CMK (cell line): Measurements from ENCODE around the gene NLGN2.
"Not testable (repeated sequence)": the region's sequence is repeated elsewhere in the genome, so short reads cannot be mapped to it uniquely, and the experiment has no call there.

ENCODE experiments used
- DNase-seq: peaks from one replicate; pipeline ENCODE4 v3.0.0-alpha.2; 2010; ENCODE audit warnings: low read depth

Gene NLGN2

GRCh38 chr17:7407485-7408251 is at the start of gene NLGN2:
TSS of gene NLGN2 (plus strand) at chr17:7407845. CDS start at chr17:7408256, 411 bp downstream.
- no peak for DNase-seq

DNA sequence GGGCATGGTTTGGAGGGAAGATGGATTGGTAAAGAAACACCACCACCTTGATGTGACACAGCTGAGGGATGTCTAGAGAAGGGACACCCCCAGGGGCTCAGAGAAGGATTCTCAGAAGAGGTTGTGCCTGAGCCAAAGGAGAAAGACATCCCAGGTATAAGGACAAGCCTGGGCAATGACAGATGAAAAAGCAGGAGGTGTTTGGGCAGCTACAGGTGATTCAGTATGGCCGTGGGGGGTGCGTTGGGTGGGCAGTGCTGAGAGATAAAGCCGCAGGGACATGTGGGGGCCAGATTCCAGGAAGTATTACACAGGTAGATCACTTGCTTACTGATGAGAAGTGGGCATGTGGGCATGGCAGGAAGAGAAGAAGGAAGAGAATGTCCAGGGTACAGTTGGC is 45.7 kb upstream of the NLGN2 start:
- DNase-seq: no peak

- no peak for DNase-seq
These were observed 44.3 kb upstream of the NLGN2 start for GRCh38 chr17:7363311-7363710.

GRCh38 chr17:7365963-7366362 is 41.7 kb upstream of the NLGN2 start:
- DNase-seq: not testable (repeated sequence)

- DNase-seq: no peak
These were observed 40.6 kb upstream of the NLGN2 start for GRCh38 chr17:7367083-7367482.

DNA sequence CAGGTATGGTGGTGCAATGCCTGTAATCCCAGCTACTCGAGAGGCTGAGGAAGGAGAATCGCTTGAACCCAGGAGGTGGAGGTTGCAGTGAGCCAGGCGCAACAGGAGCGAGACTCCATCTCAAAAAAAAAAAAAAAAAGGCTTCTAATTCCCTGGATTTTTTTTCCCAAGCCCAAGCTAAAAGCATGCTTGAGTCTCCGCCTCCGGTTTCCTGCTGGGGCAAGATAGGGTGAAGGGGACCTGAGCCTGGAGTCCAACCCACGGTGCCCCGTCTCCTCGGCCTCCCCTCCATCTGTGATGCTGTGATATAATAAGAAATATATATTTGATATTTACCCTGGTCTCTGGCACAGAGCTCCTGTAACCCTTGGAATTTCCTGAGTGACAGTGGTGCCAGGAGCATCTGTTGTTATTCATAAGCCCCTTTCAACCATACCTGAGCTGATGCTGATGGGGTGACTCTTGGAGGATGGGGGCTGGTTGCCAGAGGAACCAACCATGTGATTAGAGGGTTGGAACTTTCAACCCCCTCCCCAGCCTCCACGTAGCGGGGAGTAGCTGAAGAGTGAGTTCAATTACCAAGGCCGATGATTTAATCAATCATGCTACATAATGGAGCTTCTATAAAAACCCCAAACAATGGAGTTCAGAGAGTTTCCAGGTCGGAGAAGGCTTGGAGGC is 39.6 kb upstream of the NLGN2 start:
- no peak for DNase-seq

- not testable (repeated sequence) for DNase-seq
These were observed 39.0 kb upstream of the NLGN2 start for GRCh38 chr17:7368599-7368994.

- DNase-seq: no peak
These were observed 37.8 kb upstream of the NLGN2 start for GRCh38 chr17:7369825-7370224.

- DNase-seq: no peak
These were observed 36.8 kb upstream of the NLGN2 start for GRCh38 chr17:7370853-7371252.

GRCh38 chr17:7374353-7374752 is 33.3 kb upstream of the NLGN2 start:
- DNase-seq: no peak

GRCh38 chr17:7379134-7379533 is 28.5 kb upstream of the NLGN2 start:
- no peak for DNase-seq

GRCh38 chr17:7380321-7380720 is 27.3 kb upstream of the NLGN2 start:
- no peak for DNase-seq

- no peak for DNase-seq
These were observed 26.6 kb upstream of the NLGN2 start, which contains the start of gene TNK1 for GRCh38 chr17:7380855-7381683. TSS of gene TNK1 (plus strand) at chr17:7381089. CDS start at chr17:7382927, 1,838 bp downstream.

GRCh38 chr17:7382901-7383300 is 24.7 kb upstream of the NLGN2 start:
- no peak for DNase-seq

DNA sequence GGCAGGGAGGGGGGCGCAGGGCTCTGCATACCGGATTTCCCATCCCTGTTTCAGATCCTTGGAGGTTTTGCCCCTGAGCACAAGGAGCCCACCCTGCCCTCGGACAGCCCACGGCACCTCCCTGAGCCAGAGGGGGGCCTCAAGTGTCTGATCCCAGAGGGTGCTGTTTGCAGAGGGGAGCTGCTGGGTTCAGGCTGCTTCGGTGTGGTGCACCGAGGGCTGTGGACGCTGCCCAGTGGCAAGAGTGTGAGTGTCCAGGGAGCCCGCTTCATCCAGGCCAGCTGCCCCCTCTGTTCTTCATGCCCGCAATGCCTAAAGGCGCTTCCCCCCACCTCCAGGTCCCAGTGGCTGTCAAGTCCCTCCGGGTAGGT is 24.3 kb upstream of the NLGN2 start:
- no peak for DNase-seq

- DNase-seq: no peak
These were observed 23.7 kb upstream of the NLGN2 start for GRCh38 chr17:7383742-7384488.

DNA sequence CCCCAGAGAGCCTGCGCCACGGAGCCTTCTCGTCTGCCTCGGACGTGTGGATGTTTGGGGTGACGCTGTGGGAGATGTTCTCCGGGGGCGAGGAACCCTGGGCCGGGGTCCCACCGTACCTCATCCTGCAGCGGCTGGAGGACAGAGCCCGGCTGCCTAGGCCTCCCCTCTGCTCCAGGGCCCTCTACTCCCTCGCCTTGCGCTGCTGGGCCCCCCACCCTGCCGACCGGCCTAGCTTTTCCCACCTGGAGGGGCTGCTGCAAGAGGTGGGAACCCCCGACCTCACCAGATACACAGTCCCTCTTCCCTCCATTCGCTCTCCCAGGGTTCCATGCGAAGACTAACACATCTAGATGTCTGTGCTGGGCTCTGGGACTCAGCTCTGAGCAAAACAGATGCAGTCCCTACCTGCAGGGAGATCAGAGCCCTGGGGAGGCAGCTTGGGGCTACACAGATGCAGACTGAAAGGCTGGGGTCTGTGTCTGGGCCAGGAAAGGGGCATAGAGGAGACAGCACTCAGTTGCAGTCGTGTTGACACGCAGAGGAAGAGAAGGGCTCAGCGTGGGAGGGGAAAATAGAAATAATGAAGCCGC is 23.1 kb upstream of the NLGN2 start:
- DNase-seq: no peak

- no peak for DNase-seq
These were observed 18.8 kb upstream of the NLGN2 start for GRCh38 chr17:7388856-7389255.

DNA sequence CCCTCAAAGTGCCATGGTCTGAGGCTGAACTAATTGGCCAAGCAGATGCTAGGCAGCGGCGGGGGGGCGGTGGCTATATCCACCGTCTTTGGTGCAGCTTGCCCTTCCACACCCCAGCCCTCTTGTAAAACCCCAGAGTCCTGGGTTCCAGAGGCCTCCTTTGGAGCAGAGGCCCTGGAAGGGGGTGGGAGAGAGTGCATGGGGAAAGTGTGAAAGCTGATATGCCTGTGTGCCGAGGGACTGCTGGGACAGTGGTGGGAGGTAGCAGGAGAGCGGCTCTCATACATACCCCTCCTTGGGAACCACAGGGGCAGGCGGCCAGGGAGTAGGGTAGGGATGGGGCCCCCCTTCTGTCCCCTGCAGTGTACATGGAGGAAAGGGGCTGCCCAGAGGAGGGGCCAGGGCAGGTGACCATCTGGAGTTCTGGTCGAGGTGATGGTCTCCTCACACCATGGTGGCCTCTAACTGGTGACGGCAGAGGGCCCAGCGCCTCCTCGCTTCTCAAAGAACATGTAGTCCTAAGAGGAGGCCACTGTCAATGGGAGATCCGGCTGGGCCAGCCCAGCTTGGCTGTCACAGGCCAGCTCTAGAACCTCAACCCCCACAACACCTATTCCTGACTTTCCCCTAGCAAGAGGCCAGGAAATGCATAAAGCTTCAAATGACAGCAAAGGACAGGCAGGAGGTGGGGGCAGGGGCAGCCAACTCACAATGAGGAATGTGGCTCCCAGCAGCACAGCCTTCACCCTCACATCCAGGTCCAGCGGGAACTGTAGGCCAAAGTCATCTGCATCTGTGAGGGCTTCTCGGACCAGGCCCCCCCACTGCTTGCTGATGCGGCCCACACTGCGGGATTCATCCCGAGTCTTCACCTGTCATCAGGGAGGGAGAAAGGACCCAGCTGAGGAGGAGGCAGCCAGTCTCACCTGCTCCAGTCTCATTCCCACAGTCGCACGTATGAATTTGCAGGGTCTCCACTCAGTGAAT is 17.4 kb upstream of the NLGN2 start:
- no peak for DNase-seq

DNA sequence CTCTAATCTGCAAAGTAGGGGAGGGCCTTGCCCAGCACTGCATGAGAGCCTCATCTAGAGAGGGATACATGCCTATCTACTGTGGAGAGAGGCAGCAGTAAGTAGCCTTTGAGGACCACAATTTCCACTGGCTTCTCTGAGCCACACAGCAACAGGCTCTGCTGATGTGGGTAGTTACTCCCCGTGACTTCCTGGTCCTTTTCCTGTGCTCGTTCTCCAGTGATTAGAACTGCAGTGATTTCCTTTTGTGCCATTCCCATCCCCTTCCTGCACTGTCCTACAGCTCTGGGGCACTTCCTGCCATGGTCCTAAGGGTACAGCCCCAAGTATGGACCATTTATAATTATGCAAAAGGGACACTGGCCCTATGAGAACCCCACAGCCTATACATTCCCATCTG is 16.3 kb upstream of the NLGN2 start:
- DNase-seq: no peak
